GM10266 (cell line): Measurements from ENCODE around the gene PTTG2.

ENCODE experiments used
- DNase-seq: peaks from one replicate; pipeline ENCODE4 v3.0.0; 2012; ENCODE audit errors: extremely low spot score
- CTCF ChIP-seq: IDR thresholded peaks from 2 replicates; pipeline ENCODE4 v1.5.1; 2012; ENCODE audit warnings: mild to moderate bottlenecking, low read depth; ENCODE audit not compliant: control insufficient read depth, insufficient read depth; ENCODE audit errors: missing control alignments

PTTG2 gene

GRCh38 chr4:37956941-37957340 lies 3.3 kb upstream of the PTTG2 start:
- DNase-seq: no peak
- TF ChIP-seq CTCF: no peak

- no peak for DNase-seq
Observed at GRCh38 chr4:37958932-37959331, 1.3 kb upstream of the PTTG2 start.

GRCh38 chr4:37960679-37961450 lies 667 bp downstream of the PTTG2 start:
- DNase-seq: no peak

More at GRCh38 chr4:37958932-37959331, 1.3 kb upstream of the PTTG2 start:
- no peak for TF ChIP-seq CTCF

GRCh38 chr4:37964734-37965457 lies 4.7 kb downstream of the PTTG2 start:
- TF ChIP-seq CTCF: no peak
- no peak for DNase-seq

More at GRCh38 chr4:37960679-37961450, 667 bp downstream of the PTTG2 start:
- TF ChIP-seq CTCF: no peak

GRCh38 chr4:37966044-37966443 lies 5.8 kb downstream of the PTTG2 start:
- no peak for DNase-seq
- no peak for TF ChIP-seq CTCF

- no peak for DNase-seq
- no peak for TF ChIP-seq CTCF
Observed at GRCh38 chr4:37967736-37968135, 7.5 kb downstream of the PTTG2 start.

- TF ChIP-seq CTCF: no peak
- DNase-seq: no peak
Observed at GRCh38 chr4:37968747-37969146, 8.5 kb downstream of the PTTG2 start.
